ENCODE results near the gene METAP2.

GRCh38 chr12:95557625-95558024, 83.7 kb downstream of the METAP2 start:
- TF ChIP-seq, protein P1, sequence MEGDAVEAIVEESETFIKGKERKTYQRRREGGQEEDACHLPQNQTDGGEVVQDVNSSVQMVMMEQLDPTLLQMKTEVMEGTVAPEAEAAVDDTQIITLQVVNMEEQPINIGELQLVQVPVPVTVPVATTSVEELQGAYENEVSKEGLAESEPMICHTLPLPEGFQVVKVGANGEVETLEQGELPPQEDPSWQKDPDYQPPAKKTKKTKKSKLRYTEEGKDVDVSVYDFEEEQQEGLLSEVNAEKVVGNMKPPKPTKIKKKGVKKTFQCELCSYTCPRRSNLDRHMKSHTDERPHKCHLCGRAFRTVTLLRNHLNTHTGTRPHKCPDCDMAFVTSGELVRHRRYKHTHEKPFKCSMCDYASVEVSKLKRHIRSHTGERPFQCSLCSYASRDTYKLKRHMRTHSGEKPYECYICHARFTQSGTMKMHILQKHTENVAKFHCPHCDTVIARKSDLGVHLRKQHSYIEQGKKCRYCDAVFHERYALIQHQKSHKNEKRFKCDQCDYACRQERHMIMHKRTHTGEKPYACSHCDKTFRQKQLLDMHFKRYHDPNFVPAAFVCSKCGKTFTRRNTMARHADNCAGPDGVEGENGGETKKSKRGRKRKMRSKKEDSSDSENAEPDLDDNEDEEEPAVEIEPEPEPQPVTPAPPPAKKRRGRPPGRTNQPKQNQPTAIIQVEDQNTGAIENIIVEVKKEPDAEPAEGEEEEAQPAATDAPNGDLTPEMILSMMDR (IDR thresholded peaks at IDR 0.05): no peak
- TF ChIP-seq ZFX (IDR thresholded peaks at IDR 0.05; ENCODE audit: borderline replicate concordance): no peak

All from 22Rv1 (cell line).